Panc1 (cell line): Measurements from ENCODE around the gene GALNT10. TPM values are rescaled to one million over a fixed set of nuclear protein-coding genes. Genes with fewer than 3 reads are reported as not detected.

ENCODE experiments used
- ATAC-seq: fragments of 200-7000 bp; cut with Tn5 transposase; 2 replicates; pipeline ENCODE4 v1.9.1; 2020; ENCODE audit warnings: mild to moderate bottlenecking, moderate library complexity
- BruUV-seq: library from RNA; stranded (reverse); fragments of 400-500 nt; replicated peaks from 2 replicates; lab custom pipeline; 2021; lab: Mats Ljungman, UMichigan
- CTCF ChIA-PET: fragments of 300-600 bp; sonication (Branson Sonifier 250); formaldehyde crosslinking; loops from one replicate; lab custom pipeline; 2022; ENCODE audit warnings: antibody characterized with exemption; lab: Charles Lee
- POLR2A ChIA-PET: fragments of 300-600 bp; sonication (Branson Sonifier 250); formaldehyde crosslinking; loops from one replicate; lab custom pipeline; 2022; ENCODE audit warnings: antibody characterized with exemption; lab: Charles Lee
- DNase-seq: peaks from one replicate; pipeline ENCODE4 v3.0.0-alpha.2; 2010; ENCODE audit warnings: low read depth, low spot score
- H3K27ac ChIP-seq: 2 replicates; pipeline ENCODE4 v1.5.1; 2011; ENCODE audit warnings: mild to moderate bottlenecking, low read length, inconsistent platforms
- H3K27me3 ChIP-seq: fragments of 200-500 bp; sonication (Bioruptor generic); 2 replicates; pipeline ENCODE4 v1.6.0; 2014; ENCODE audit warnings: low read length, inconsistent platforms; ENCODE audit not compliant: control insufficient read depth, insufficient read depth
- H3K36me3 ChIP-seq: fragments of 200-500 bp; sonication (Bioruptor generic); 2 replicates; pipeline ENCODE4 v1.5.1; 2014; ENCODE audit warnings: inconsistent platforms, mild to moderate bottlenecking, low read length, moderate library complexity; ENCODE audit not compliant: control insufficient read depth, insufficient read depth
- H3K4me1 ChIP-seq: 2 replicates; pipeline ENCODE4 v1.5.1; 2011; ENCODE audit warnings: inconsistent platforms, mild to moderate bottlenecking, low read length, moderate library complexity; ENCODE audit not compliant: control insufficient read depth, insufficient read depth
- H3K4me3 ChIP-seq, 2 experiments: 2 replicates each; pipeline ENCODE4 v1.5.1; 2011 to 2012; ENCODE audit warnings: low read depth in 2 of 2, low read length in 2 of 2, mild to moderate bottlenecking in 2 of 2, inconsistent platforms in 1 of 2, moderate library complexity in 1 of 2
- H3K9me3 ChIP-seq: fragments of 200-500 bp; sonication (Bioruptor generic); 2 replicates; pipeline ENCODE4 v1.5.1; 2014; ENCODE audit warnings: low read depth, mild to moderate bottlenecking, inconsistent platforms, low read length, moderate library complexity; ENCODE audit not compliant: control insufficient read depth, insufficient read depth
- CTCF ChIP-seq: fragments of 450-650 bp; IDR thresholded peaks from 2 replicates; pipeline ENCODE4 v1.5.1; 2017; ENCODE audit warnings: mild to moderate bottlenecking
- POLR2AphosphoS5 ChIP-seq: IDR thresholded peaks from 2 replicates; pipeline ENCODE4 v1.6.1; 2012; ENCODE audit warnings: mild to moderate bottlenecking, low read depth, low read length, moderate library complexity
- REST ChIP-seq, 2 experiments: IDR thresholded peaks; 2 replicates each; pipeline ENCODE4 v1.6.1; 2011 to 2012; ENCODE audit warnings: low read depth in 2 of 2, control low read depth in 1 of 2, low read length in 1 of 2, mild to moderate bottlenecking in 1 of 2, moderate library complexity in 1 of 2; ENCODE audit not compliant: insufficient read depth in 1 of 2
- SIN3A ChIP-seq: IDR thresholded peaks from 2 replicates; pipeline ENCODE4 v1.6.1; 2012; ENCODE audit warnings: low read depth, mild to moderate bottlenecking, low read length, moderate library complexity, borderline replicate concordance; ENCODE audit not compliant: insufficient read depth
- TCF7L2 ChIP-seq: IDR thresholded peaks from 2 replicates; pipeline ENCODE4 v1.6.1; 2011; ENCODE audit warnings: mild to moderate bottlenecking, low read depth, low read length, inconsistent platforms
- in situ Hi-C: cut with HindIII; loops from 2 replicates; pipeline ENCODE4 v1.10.0; 2016; ENCODE audit warnings: low sequenced_read_pairs, low pct_unique_long_range_greater_than_20kb
- intact Hi-C: fragments of 100-400 bp; cut with micrococcal nuclease; formaldehyde crosslinking; loops from one replicate; pipeline ENCODE4 v1.10.0; 2022; ENCODE audit not compliant: unreplicated experiment
- total RNA-seq: library from RNA; stranded (reverse); gene quantifications from one replicate; pipeline ENCODE4 v1.2.1, GENCODE V29; 2021; ENCODE audit not compliant: unreplicated experiment

Gene GALNT10
- total RNA-seq, 1 experiment from 2014 or later = 50.5 TPM

- in situ Hi-C loops = no loop called here
- POLR2A ChIA-PET = no interaction called here
- H3K36me3 ChIP-seq = no peaks in the 10 kb centered on the region
- DNase-seq = no peak
- no peaks in the 10 kb centered on the region for H3K27me3 ChIP-seq
- H3K4me3 ChIP-seq = no peak overlapping the region
- CTCF ChIA-PET = no interaction called here
- no peaks in the 10 kb centered on the region for H3K4me1 ChIP-seq
- H3K9me3 ChIP-seq = no peaks in the 10 kb centered on the region
- TF ChIP-seq CTCF (no peak), POLR2AphosphoS5 (no peak), REST (IDR thresholded peaks at IDR 0.05; ENCODE audit: insufficient read depth in 1 of 2, low read depth in 2 of 2, low read length in 1 of 2) (no peak), TCF7L2 (no peak), SIN3A (no peak)
- ATAC-seq = no peak
- intact Hi-C loops = no loop called here
- no peak overlapping the region for H3K27ac ChIP-seq
- no TSS peak for BruUV-seq
Measured at GRCh38 chr5:154249826-154250225, 59.3 kb downstream of the GALNT10 start.

- TF ChIP-seq SIN3A (no peak), CTCF (no peak), REST (IDR thresholded peaks at IDR 0.05; ENCODE audit: insufficient read depth in 1 of 2, low read depth in 2 of 2, low read length in 1 of 2) (no peak), POLR2AphosphoS5 (no peak), TCF7L2 (no peak)
- ChIA-PET POLR2A (no interaction called here), CTCF (no interaction called here)
- H3K36me3 ChIP-seq = no peaks in the 10 kb centered on the region
- DNase-seq (no peak), ATAC-seq (no peak)
- intact Hi-C loops (no loop called here), in situ Hi-C loops (no loop called here)
- no peaks in the 10 kb centered on the region for H3K27me3 ChIP-seq
- no peak overlapping the region for H3K4me3 ChIP-seq
- no TSS peak for BruUV-seq
- H3K4me1 ChIP-seq = no peaks in the 10 kb centered on the region
- no peak overlapping the region for H3K27ac ChIP-seq
- H3K9me3 ChIP-seq = no peaks in the 10 kb centered on the region
Measured at GRCh38 chr5:154251529-154251928, 61.0 kb downstream of the GALNT10 start.
